Measurements from ENCODE around the gene THSD7A. TPM values are rescaled to one million over a fixed set of nuclear protein-coding genes. Genes with fewer than 3 reads are reported as not detected.

THSD7A gene
- polyA plus RNA-seq, 1 donor (not counting 4 experiments of a cell fraction or from before 2014, with no cell fraction given), result not detected

GRCh38 chr7:11573128-11573750, 258.8 kb downstream of the THSD7A start:
- Histone ChIP-seq H3K79me2 (ENCODE audit: control insufficient read depth, insufficient read depth, low read length) (no peaks in the 10 kb centered on the region), H3K9me1 (ENCODE audit: control insufficient read depth, extremely low read depth, insufficient read depth, low read length) (no peaks in the 10 kb centered on the region), H4K20me1 (ENCODE audit: control insufficient read depth, extremely low read depth, insufficient read depth, low read length) (no peaks in the 10 kb centered on the region), H3K4me3 (ENCODE audit: control insufficient read depth in 2 of 3, extremely low read depth in 1 of 3, insufficient read depth in 2 of 3, low read depth in 1 of 3, low read length in 3 of 3) (no peak overlapping the region), H3K9ac (ENCODE audit: control insufficient read depth, extremely low read depth, insufficient read depth, low read length) (no peak overlapping the region), H3K4me1 (ENCODE audit: control insufficient read depth, extremely low read depth, insufficient read depth, low read length) (no peaks in the 10 kb centered on the region), H3K9me3 (ENCODE audit: control insufficient read depth, low read depth, low read length) (no peaks in the 10 kb centered on the region), H3K27ac (ENCODE audit: control insufficient read depth, insufficient read depth, low read length) (no peak overlapping the region), H3K4me2 (ENCODE audit: control insufficient read depth, extremely low read depth, insufficient read depth, low read depth, low read length) (no peak overlapping the region), H3K27me3 (ENCODE audit: control insufficient read depth, extremely low read depth, insufficient read depth, low read length) (no peaks in the 10 kb centered on the region), H3K36me3 (ENCODE audit: control insufficient read depth in 2 of 2, extremely low read depth in 1 of 2, insufficient read depth in 2 of 2, low read length in 2 of 2) (no peaks in the 10 kb centered on the region), H2AFZ (ENCODE audit: control insufficient read depth, low read length) (no peak overlapping the region)
- TF ChIP-seq EZH2 (IDR thresholded peaks at IDR 0.05; ENCODE audit: low read length), result no peak
- no peak for TF ChIP-seq CTCF (optimal IDR thresholded peaks at IDR 0.05 in 1 of 3, IDR thresholded peaks at IDR 0.05 in 1 of 3, conservative IDR thresholded peaks at IDR 0.05 in 1 of 3; ENCODE audit: extremely low read depth in 1 of 3, insufficient read depth in 2 of 3, low read length in 3 of 3)
- DNase-seq (ENCODE audit: low read depth, low spot score) (no peak), FAIRE-seq (no peak)
- dilution Hi-C loops (cut with MboI; ENCODE audit: extremely low pct_ligation_motif_present, low sequenced_read_pairs), result no loop called here

GRCh38 chr7:11570922-11571550, 261.0 kb downstream of the THSD7A start:
- Histone ChIP-seq H3K4me3 (ENCODE audit: control insufficient read depth in 2 of 3, extremely low read depth in 1 of 3, insufficient read depth in 2 of 3, low read depth in 1 of 3, low read length in 3 of 3) (no peak overlapping the region), H3K4me2 (ENCODE audit: control insufficient read depth, extremely low read depth, insufficient read depth, low read depth, low read length) (no peak overlapping the region), H3K27me3 (ENCODE audit: control insufficient read depth, extremely low read depth, insufficient read depth, low read length) (no peaks in the 10 kb centered on the region), H3K79me2 (ENCODE audit: control insufficient read depth, insufficient read depth, low read length) (no peaks in the 10 kb centered on the region), H2AFZ (ENCODE audit: control insufficient read depth, low read length) (no peak overlapping the region), H3K4me1 (ENCODE audit: control insufficient read depth, extremely low read depth, insufficient read depth, low read length) (no peaks in the 10 kb centered on the region), H3K27ac (ENCODE audit: control insufficient read depth, insufficient read depth, low read length) (no peak overlapping the region), H3K9ac (ENCODE audit: control insufficient read depth, extremely low read depth, insufficient read depth, low read length) (no peak overlapping the region), H3K36me3 (ENCODE audit: control insufficient read depth in 2 of 2, extremely low read depth in 1 of 2, insufficient read depth in 2 of 2, low read length in 2 of 2) (no peaks in the 10 kb centered on the region), H3K9me1 (ENCODE audit: control insufficient read depth, extremely low read depth, insufficient read depth, low read length) (no peaks in the 10 kb centered on the region), H3K9me3 (ENCODE audit: control insufficient read depth, low read depth, low read length) (no peaks in the 10 kb centered on the region), H4K20me1 (ENCODE audit: control insufficient read depth, extremely low read depth, insufficient read depth, low read length) (no peaks in the 10 kb centered on the region)
- TF ChIP-seq EZH2 (IDR thresholded peaks at IDR 0.05; ENCODE audit: low read length) (no peak), CTCF (optimal IDR thresholded peaks at IDR 0.05 in 1 of 3, IDR thresholded peaks at IDR 0.05 in 1 of 3, conservative IDR thresholded peaks at IDR 0.05 in 1 of 3; ENCODE audit: extremely low read depth in 1 of 3, insufficient read depth in 2 of 3, low read length in 3 of 3) (no peak)
- dilution Hi-C loops (cut with MboI; ENCODE audit: extremely low pct_ligation_motif_present, low sequenced_read_pairs), result no loop called here
- FAIRE-seq (no peak), DNase-seq (ENCODE audit: low read depth, low spot score) (no peak)

All from keratinocyte (primary cell).